ENCODE data around the gene CD4. TPM values are rescaled to one million over a fixed set of nuclear protein-coding genes. Genes with fewer than 3 reads are reported as not detected.

CD4 gene
- total and polyA plus RNA-seq, 4 donors: 15.9 to 44.8 (median 32.0) TPM

DNA sequence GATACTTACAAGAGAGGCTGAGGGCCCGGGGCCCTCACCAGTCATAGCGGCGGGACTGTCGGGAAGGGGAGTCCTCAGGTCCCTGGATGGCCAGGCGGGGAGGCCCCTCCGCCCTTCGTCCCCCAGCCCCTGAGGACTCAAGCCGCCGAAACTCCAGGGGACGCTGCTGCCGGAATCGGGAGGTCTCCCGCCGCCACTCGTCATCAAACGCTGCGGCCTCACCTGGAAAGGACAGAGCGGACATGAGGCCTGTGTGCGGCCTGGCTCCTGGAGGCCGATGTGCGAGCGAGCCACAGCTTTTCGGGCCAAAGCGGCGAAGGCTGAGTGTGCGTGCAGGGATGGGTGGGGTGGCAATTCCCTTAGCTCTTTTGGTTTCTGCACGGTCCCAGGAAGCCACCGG, 40.6 kb upstream of the CD4 start:
- peaks cover 0 to 12% (median 9%) of the 10 kb centered on the region in 4 donors for H3K4me1 ChIP-seq (ENCODE audit: control insufficient read depth in 4 of 4, insufficient read depth in 4 of 4, low read length in 3 of 4)
- H3K27me3 ChIP-seq (ENCODE audit: control insufficient read depth in 4 of 4, insufficient read depth in 4 of 4, low read length in 3 of 4): no peaks in the 10 kb centered on the region
- no peak overlapping the region for H3K9ac ChIP-seq (ENCODE audit: low read depth in 1 of 2, low read length in 2 of 2)
- WGBS: 94% methylated on average over 28 of the region's 28 CpGs
- no peak overlapping the region for H3K27ac ChIP-seq (ENCODE audit: low read depth in 1 of 2, low read length in 2 of 2)
- no peaks in the 10 kb centered on the region for H3K9me3 ChIP-seq (ENCODE audit: control insufficient read depth in 4 of 4, low read length in 3 of 4)
- H3K36me3 ChIP-seq (ENCODE audit: control insufficient read depth in 4 of 4, insufficient read depth in 3 of 4, low read depth in 1 of 4, low read length in 3 of 4): peaks cover 16 to 43% (median 36%) of the 10 kb centered on the region in 4 donors
- no peak for DNase-seq (ENCODE audit: low spot score)
- no peak for TF ChIP-seq HNF4G (IDR thresholded peaks at IDR 0.05)
- TF ChIP-seq FOXA1 (IDR thresholded peaks at IDR 0.05): no peak
- TF ChIP-seq, protein P1, sequence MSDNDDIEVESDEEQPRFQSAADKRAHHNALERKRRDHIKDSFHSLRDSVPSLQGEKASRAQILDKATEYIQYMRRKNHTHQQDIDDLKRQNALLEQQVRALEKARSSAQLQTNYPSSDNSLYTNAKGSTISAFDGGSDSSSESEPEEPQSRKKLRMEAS (IDR thresholded peaks at IDR 0.05): no peak
- TF ChIP-seq TAF1 (conservative IDR thresholded peaks at IDR 0.05): no peak
- TF ChIP-seq JUND (IDR thresholded peaks at IDR 0.05): no peak
- TF ChIP-seq, protein P2, sequence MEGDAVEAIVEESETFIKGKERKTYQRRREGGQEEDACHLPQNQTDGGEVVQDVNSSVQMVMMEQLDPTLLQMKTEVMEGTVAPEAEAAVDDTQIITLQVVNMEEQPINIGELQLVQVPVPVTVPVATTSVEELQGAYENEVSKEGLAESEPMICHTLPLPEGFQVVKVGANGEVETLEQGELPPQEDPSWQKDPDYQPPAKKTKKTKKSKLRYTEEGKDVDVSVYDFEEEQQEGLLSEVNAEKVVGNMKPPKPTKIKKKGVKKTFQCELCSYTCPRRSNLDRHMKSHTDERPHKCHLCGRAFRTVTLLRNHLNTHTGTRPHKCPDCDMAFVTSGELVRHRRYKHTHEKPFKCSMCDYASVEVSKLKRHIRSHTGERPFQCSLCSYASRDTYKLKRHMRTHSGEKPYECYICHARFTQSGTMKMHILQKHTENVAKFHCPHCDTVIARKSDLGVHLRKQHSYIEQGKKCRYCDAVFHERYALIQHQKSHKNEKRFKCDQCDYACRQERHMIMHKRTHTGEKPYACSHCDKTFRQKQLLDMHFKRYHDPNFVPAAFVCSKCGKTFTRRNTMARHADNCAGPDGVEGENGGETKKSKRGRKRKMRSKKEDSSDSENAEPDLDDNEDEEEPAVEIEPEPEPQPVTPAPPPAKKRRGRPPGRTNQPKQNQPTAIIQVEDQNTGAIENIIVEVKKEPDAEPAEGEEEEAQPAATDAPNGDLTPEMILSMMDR (IDR thresholded peaks at IDR 0.05; ENCODE audit: low read depth, low read length, missing input control): no peak
- no peak for TF ChIP-seq HNF4A (conservative IDR thresholded peaks at IDR 0.05)
- TF ChIP-seq, protein P3, sequence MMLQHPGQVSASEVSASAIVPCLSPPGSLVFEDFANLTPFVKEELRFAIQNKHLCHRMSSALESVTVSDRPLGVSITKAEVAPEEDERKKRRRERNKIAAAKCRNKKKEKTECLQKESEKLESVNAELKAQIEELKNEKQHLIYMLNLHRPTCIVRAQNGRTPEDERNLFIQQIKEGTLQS (IDR thresholded peaks at IDR 0.05): no peak
- TF ChIP-seq, protein P4, sequence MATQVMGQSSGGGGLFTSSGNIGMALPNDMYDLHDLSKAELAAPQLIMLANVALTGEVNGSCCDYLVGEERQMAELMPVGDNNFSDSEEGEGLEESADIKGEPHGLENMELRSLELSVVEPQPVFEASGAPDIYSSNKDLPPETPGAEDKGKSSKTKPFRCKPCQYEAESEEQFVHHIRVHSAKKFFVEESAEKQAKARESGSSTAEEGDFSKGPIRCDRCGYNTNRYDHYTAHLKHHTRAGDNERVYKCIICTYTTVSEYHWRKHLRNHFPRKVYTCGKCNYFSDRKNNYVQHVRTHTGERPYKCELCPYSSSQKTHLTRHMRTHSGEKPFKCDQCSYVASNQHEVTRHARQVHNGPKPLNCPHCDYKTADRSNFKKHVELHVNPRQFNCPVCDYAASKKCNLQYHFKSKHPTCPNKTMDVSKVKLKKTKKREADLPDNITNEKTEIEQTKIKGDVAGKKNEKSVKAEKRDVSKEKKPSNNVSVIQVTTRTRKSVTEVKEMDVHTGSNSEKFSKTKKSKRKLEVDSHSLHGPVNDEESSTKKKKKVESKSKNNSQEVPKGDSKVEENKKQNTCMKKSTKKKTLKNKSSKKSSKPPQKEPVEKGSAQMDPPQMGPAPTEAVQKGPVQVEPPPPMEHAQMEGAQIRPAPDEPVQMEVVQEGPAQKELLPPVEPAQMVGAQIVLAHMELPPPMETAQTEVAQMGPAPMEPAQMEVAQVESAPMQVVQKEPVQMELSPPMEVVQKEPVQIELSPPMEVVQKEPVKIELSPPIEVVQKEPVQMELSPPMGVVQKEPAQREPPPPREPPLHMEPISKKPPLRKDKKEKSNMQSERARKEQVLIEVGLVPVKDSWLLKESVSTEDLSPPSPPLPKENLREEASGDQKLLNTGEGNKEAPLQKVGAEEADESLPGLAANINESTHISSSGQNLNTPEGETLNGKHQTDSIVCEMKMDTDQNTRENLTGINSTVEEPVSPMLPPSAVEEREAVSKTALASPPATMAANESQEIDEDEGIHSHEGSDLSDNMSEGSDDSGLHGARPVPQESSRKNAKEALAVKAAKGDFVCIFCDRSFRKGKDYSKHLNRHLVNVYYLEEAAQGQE (IDR thresholded peaks at IDR 0.05): no peak
- no peak for TF ChIP-seq SP1 (IDR thresholded peaks at IDR 0.05)
- TF ChIP-seq YY1 (IDR thresholded peaks at IDR 0.05): no peak
- no peak for TF ChIP-seq RAD21 (IDR thresholded peaks at IDR 0.05)
- TF ChIP-seq EGR1 (IDR thresholded peaks at IDR 0.05; ENCODE audit: low read depth in 2 of 2): no peak
- TF ChIP-seq RXRA (IDR thresholded peaks at IDR 0.05): no peak
- TF ChIP-seq, protein P5, sequence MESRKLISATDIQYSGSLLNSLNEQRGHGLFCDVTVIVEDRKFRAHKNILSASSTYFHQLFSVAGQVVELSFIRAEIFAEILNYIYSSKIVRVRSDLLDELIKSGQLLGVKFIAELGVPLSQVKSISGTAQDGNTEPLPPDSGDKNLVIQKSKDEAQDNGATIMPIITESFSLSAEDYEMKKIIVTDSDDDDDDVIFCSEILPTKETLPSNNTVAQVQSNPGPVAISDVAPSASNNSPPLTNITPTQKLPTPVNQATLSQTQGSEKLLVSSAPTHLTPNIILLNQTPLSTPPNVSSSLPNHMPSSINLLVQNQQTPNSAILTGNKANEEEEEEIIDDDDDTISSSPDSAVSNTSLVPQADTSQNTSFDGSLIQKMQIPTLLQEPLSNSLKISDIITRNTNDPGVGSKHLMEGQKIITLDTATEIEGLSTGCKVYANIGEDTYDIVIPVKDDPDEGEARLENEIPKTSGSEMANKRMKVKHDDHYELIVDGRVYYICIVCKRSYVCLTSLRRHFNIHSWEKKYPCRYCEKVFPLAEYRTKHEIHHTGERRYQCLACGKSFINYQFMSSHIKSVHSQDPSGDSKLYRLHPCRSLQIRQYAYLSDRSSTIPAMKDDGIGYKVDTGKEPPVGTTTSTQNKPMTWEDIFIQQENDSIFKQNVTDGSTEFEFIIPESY (IDR thresholded peaks at IDR 0.05): no peak
- TF ChIP-seq NR2F2 (IDR thresholded peaks at IDR 0.05): no peak
- no peak for TF ChIP-seq GABPA (IDR thresholded peaks at IDR 0.05 in 1 of 2, conservative IDR thresholded peaks at IDR 0.05 in 1 of 2)
- no peak for TF ChIP-seq FOXA2 (IDR thresholded peaks at IDR 0.05)
- H3K4me3 ChIP-seq (ENCODE audit: low read depth in 1 of 3, low read length in 3 of 3): no peak overlapping the region

Measured in liver (tissue), 9 donors.